HG03060 (cell line): ENCODE data around the gene CAPS2.
"Not testable (repeated sequence)": the region's sequence is repeated elsewhere in the genome, so short reads cannot be mapped to it uniquely, and the experiment has no call there.

Source experiments
- ATAC-seq: cut with Tn5 transposase; IDR thresholded peaks from one replicate; pipeline ENCODE4 v1.9.1; 2021; ENCODE audit warnings: low read depth, moderate number of reproducible peaks; ENCODE audit not compliant: unreplicated experiment

The CAPS2 gene

DNA sequence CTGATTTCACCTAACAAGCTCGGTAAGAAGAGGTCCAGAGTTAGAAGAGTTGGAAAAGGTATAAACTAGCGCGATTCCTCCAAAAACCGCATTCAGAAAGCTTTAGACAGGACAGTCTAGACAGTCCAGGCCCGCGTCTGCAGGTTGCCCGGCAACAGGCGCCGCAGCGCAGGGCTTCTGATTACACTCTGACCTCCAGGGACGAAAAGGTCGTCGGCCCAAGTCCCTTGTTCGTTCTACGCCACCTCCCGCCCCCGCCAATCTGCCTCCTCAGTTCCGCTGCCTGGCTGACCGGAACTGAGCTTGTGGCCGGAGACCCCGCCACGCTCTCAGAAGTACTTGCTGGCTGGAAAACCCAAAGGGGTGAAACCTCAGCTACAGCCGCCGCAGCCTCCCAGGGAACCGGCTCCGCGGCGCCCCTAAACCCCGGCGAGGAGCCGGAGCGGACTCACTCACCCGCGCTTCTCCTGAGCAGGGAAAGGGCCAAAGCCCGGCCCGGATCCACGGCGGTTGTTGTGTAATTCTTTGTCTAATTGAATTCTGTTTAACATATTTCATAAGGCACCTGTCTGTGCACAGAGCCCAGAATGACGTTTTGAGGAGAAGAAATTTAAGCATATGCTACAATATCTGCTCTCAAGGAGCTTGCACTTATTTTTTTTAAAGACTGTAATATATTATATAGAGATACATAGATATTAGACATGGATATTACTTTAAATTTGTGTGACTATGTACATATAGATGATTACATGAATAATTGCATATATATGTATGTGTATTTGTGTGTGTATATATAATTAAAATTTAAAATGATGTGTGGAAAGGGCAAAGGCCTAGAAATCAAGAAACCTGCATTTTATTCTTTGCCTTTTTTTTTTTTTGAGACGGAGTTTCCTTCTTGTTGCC lies at the start of gene CAPS2:
CAPS2 (minus strand) TSS at position 407 of the 909 bp plus-strand sequence. CDS start 3,826 bp downstream, outside the sequence.
- ATAC-seq = peak; percentile 63

DNA sequence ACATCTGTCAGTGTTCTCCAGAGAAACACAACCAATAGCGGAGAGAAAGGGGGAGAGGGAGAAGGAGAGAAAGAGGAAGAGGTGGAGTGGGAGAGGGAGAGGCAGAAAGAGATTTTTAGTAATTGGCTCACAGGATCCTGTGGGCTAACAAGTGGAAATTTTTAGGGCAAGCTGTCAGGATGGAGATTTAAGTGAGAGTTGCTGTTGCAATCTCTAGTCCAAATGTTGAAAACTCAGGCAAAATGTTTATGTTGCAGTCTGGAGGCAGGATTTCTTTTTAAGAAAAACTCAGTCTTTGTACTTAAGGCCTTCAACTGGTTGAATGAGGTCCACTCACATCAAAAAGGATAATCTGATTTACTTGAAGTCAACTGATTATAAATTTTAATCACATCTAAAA lies 48.2 kb upstream of the CAPS2 start:
- no peak for ATAC-seq

DNA sequence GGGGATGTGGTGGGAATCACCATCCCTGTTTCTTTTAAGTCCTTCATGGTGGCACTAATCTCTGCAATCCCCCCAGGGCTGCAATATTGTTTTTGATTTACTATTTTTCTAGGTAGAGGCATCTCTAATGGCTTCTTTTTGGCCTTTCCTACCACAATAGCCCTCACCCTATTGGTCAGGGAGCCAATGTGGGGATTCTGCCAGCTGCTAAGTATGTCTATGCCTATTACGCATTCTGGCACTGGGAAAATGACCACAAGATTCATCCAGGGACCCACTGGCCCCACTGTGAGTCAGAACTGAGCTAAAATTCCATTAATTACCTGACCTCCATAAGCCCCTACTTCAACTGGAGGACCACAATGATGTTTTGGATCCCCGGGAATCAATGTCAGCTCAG lies 44.8 kb upstream of the CAPS2 start:
- ATAC-seq = no peak

DNA sequence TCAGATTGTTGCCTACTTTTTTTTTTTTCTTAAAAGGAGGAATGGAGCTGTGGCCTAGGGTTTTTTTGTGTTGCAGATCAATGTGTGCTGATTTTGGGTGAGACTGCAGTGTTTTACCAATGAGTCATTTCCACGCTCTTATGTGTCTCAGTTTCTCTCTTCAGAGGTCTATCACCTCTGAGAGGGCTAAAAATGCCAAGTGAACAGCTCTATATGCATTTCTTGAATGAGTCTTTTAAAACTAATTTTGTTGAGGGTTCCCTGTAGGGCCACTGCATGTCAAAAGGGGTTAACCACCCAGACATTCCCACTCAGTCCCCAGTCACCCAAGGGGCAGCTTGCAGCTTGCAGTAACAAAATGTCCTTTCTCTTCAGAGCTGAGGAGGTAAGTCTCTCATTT lies 36.5 kb upstream of the CAPS2 start:
- ATAC-seq = no peak

DNA sequence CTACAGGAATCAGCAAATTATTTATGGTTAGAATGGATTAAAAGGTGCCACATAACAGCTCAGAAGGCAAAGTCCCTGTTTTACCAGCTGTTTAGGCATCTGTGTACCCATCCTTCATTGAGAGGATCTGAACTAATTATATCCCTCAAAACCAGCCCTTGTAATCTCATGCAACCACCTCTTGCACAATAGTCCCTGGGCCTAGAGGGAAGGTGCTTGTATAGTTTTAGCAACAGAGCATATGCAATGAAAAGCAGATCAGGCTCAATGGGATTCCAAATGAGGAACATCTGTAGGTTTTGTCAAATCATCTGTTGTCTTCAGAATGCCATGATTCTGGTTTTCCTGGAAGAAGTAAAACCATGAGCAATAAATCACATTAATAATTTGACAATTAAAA lies 34.8 kb upstream of the CAPS2 start:
- ATAC-seq = no peak

DNA sequence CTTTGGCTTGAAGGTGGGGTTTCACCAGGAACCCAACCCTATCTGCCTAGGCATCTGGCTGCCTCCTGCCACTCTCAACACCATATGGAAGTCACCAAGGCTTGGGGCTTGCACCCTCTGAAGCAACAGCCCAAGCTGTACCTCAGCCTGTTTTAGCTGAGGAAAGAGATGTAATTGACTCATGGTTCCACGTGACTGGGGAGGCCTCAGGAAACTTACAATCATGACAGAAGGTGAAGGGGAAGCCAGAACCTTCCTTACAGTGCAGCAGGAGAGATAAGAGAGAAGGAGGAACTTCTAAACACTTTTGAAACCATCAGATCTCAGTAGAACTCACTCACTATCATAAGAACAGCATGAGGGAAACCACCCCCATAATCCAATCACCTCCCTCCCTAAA lies 31.3 kb upstream of the CAPS2 start:
- ATAC-seq = no peak

DNA sequence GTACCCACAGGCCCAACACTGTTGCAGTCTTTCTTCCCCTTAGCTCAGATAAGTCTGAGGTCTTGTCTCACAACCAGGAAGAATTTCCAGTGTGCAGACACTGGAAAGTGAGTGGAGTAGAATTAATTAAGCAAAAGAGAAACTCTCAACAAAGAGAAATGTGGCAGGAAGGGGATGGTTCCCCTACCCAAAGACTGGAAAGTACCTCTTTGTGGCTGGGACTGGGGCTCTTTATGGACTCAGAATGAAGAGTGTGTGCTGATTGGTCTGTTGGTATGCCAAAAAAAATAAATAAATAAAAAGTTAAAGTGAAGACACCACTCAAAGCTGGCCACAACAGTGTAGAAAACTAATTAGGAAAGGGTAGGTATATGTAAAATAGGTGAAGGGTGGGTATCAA lies 30.8 kb upstream of the CAPS2 start:
- ATAC-seq = no peak

DNA sequence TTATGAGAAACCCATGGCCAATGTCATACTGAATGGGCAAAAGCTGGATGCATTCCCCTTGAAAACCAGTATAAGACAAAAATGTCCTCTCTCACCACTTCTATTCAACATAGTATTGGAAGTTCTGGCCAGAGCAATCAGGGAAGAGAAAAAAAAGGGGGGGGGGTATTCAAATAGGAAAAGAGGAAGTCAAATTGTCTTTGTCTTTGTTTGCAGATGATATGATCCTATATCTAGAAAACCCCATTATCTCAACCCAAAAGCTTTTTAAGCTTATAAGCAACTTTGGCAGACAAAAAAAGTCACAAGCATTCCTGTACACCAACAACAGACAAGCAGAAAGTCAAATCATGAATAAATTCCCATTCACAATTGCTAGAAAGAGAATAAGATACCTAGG lies 23.9 kb upstream of the CAPS2 start:
- ATAC-seq = no peak

DNA sequence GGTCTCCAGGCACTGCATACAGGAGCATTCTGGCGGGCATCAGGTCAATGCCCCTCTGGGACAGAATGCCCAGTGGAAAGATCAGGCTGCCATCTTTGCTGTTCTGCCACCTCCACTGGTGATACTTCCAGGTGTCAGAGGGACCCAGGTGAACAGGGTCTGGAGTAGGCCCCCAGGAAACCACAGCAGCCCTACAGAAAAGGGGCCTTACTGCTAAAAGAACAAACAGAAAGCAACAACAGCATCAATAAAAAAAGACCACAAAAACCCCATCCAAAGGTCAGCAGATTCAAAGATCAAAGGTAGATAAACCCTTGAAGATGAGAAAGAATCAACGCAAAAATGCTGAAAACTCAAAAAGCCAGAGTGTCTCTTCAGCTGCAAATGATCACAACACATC lies 20.3 kb upstream of the CAPS2 start:
- no peak for ATAC-seq

DNA sequence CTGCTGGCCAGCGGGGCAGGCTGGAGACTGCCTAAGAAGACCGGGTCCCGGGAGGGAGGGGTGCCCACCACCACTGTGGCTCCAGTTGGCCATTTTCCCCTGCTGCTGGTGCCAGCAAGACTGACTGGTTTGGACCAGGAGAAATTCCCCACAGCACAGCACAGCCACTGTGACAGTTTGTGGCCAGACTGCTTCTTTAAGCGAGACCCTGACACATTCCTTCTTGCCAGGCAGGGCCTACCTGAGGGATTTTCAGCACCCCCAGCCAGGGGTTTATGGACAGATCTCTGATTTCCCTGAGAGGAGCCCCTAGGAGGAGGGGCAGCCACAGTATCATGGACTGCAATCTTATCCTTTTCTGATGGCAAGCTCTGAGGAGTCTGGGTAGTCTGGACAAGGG lies 19.8 kb upstream of the CAPS2 start:
- no peak for ATAC-seq

DNA sequence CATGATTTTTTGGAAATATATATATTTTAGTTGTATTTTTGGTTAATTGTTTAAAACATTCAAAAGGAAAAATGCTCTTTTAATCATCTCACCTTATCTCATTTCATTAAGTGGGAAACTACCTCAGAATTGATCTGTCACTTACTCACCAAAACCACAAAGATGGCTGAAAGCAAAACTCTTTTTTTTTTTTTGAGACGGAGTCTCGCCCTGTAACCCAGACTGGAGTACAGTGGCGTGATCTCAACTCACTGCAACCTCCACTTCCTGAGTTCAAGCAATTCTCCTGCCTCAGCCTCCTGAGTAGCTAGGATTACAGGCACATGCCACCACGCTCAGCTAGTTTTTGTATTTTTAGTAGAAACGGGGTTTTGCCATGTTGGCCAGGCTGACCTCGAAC lies 16.1 kb upstream of the CAPS2 start:
- ATAC-seq = not testable (repeated sequence)

DNA sequence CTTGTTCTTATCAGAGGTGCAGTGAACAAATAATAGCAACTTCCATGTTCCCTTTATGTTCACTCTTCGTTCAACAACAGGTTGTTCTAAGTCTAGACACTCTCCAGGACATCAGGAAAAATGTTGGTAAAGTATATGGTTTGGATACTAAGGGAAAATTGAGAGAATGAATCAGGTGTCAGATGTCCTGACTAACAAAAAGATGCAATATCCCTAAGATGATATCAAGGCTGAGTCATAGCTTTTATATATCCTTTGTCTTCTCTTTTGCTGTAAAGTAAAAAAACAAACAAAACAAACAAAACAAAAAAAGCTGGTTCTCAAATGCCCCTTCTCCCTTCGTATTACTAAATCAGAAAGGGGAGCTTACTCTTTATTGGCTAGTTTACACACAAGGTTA lies 15.4 kb upstream of the CAPS2 start:
- ATAC-seq = no peak

DNA sequence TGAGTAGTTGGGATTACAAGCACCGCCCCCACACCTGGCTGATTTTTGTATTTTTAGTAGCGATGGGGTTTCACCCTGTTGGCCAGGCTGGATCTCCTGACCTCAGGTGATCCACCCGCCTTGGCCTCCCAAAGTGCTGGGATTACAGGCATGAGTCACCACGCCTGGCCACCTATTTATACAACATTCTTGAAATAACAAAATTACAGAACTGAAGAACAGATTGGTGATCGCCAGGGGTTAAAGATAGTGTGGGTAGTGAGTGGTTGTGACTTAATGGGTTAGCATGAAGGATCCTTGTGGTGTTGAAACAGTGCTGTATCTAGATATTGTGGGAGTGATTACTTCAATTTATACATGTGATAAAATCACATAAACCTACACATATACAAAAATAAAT lies 11.7 kb upstream of the CAPS2 start:
- no peak for ATAC-seq

DNA sequence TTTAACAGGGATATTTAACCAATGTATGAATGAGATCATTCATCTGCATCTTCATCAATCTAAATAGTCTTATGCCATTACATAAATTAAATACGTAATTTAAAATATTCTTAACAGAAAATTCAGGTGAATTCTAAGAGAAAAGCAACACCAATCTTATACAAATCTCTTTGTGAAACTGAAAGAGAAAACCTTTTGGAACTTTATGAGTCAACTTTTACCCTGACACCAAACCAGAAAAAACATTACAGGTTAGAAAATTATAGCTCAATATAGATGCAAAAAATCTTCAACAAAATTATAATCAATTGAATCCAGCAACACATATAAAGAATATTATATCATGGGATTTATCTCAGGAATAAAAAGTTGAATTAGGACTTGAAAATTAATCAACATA lies 7.8 kb upstream of the CAPS2 start:
- no peak for ATAC-seq

DNA sequence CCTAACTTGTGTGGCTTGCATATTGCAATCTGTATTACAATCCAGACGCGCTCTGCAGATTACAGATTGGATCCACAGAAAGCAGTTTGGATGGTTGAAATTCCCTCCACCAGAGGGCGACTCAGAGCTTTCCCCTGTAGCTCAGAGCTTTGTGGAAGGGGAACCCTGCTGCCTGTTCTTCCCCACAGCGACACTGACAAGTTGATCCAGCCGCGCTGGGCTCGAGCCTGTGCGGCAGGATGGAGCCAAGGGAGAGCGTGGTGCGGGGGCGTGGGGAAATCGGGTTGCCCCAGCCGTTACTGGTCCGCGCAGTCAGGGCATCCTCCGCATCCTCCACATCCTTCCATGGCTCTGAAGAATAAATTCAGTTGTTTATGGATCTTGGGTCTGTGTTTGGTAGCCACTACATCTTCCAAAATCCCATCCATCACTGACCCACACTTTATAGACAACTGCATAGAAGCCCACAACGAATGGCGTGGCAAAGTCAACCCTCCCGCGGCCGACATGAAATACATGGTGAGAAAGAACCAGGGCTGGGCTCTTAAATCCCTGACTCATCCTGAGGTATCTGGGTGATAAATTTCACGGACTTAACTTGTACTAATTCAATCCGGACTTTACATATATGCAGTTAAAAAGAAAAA lies 4.4 kb upstream of the CAPS2 start, which contains the start of gene GLIPR1L1:
GLIPR1L1 (plus strand) TSS at position 287 of the 647 bp plus-strand sequence; CDS start at position 346, 59 bp downstream.
- ATAC-seq = peak; percentile 59

DNA sequence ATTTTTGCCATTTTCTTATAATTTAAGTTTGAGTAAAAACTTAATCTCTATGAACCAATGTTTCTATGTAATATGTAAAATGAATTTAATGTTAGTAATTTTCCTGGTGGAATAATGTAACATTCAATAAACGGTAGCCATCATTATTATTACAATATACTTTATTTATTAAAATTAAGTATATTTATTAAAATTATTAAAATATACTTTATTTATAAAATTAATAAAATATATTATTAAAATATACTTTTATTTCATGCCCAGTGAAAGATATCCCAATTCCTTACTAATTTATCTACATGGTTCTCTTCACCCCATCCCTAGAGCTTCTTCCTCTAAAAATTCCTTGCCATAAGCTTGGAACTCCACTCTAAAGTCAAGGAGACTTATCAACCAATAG lies 2.5 kb downstream of the CAPS2 start:
- ATAC-seq = no peak

DNA sequence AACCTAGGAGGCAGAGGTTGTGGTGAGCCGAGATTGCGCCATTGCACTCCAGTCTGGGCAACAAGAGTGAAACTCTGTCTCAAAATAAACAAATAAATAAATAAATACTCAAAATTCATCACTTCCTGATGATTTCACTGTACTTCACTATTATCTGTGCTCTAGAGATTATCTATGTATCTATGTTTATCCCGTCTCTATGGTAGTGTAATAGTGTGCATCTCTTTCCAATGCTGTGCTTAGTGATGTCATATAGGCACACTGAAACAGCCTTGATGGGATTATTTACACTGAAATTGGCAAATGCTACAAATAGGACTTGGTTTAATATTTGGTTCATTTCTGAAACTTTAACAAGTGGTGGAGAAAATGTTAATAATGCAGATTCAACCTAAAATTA lies 6.5 kb downstream of the CAPS2 start:
- ATAC-seq = no peak

DNA sequence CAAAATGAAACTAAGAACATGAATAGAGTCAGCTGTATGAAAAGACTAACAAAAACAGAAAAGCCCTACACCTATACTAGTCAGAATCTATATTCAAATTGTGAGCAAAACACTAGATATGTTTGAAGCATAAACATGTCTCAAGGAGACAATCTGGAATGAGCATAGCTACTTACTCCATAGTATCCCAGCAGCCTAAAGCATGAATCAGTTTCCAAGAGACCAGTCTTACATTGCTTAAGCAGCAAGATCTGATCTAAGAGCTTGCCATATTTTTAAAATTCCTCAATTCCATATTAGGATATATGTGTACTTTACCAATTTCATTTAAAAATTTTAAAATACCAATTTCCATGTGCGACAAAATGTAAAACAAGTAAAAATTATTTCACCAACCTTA lies 7.7 kb downstream of the CAPS2 start:
- no peak for ATAC-seq

DNA sequence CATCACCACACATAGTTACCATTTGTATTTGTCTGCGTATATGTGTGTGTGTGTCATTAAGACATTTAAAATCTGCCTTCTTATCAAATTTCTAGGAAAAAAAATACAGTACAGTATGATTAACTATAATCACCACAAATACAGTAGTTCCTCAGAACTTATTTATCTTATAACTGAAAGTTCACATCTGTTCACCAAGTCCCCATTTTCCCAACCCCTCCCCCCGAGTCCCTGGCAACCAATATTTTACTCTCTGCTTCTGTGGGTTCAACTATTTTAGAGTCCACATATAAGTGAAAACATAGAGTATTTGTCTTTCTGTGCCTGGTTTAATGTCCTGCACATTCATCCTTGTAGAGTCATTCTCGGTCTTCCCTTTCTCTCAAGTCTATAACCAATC lies 12.3 kb downstream of the CAPS2 start:
- ATAC-seq = no peak

DNA sequence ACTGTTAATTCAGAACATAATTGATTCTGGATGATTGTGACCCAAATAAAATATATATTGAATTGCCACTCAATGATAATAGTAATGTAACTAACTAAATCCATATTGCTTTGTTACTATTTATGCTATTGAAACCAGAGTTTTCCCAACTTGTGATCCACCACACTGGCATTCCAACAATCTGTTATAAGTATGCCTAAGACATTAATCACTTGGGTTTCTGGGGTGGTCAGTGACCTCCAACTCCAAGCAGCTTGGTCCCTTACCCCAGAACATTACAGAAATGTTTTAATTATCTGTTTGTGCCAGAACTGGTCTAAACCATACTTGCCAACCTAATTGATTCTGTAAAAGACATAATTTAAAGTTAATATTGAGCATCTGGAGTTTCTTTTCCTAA lies 14.6 kb downstream of the CAPS2 start:
- ATAC-seq = no peak

DNA sequence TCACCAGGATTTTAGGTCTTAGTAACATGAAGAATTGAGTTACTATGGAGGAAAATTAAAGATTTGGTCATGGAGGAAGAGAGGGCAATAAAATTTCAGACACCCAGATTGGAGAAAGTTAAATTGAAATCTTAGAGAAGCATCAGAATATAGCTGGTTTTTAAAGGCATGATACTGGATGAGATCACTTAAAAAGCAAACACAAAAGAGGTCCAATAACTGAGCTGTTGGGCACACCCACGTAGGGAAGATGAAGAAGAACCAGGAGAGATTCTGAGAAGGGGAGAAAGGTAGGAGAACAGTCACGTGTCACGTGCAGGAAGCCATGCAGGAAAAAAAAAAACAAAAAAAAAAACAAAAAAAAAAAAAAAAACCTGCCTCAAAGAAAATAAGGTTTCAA lies 18.8 kb downstream of the CAPS2 start:
- no peak for ATAC-seq

DNA sequence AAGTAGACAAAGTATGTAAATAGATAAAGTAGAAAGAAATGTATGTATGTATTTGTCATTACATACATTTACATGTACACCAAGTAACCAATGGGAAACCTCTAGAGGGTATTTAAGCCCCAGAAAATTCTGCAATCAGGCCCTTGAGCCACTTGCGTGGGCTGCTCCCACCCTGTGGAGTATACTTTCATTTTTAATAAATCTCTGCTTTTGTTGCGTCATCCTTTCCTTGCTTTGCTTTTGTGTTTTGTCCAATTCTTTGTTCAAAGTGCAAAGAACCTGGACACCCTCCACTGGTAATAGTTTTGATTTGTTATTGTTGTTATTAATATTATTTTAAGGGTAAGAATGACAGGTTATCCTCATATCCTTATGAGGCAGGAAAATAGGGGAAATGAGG lies 21.8 kb downstream of the CAPS2 start:
- no peak for ATAC-seq
